Caco-2 (cell line): ENCODE data around the gene LSMEM2. TPM values are rescaled to one million over a fixed set of nuclear protein-coding genes. Genes with fewer than 3 reads are reported as not detected.

Experiments
- BruUV-seq: library from RNA; stranded (reverse); fragments of 400-500 nt; replicated peaks from 2 replicates; lab custom pipeline; 2021; lab: Mats Ljungman, UMichigan
- CTCF ChIA-PET: fragments of 300-600 bp; sonication (Branson Sonifier 250); formaldehyde crosslinking; loops from one replicate; lab custom pipeline; 2022; ENCODE audit warnings: antibody characterized with exemption; lab: Charles Lee
- POLR2A ChIA-PET: fragments of 300-600 bp; sonication (Branson Sonifier 250); formaldehyde crosslinking; loops from one replicate; lab custom pipeline; 2022; ENCODE audit warnings: antibody characterized with exemption; lab: Charles Lee
- DNase-seq, 2 experiments: peaks; one replicate each; pipeline versions ENCODE4 v3.0.0 to v3.0.0-alpha.2; 2020 to 2022
- H3K27me3 ChIP-seq: replicated peaks from 2 replicates; pipeline ENCODE4 v1.6.0; 2011; ENCODE audit warnings: low read length; ENCODE audit not compliant: control insufficient read depth, insufficient read depth
- H3K36me3 ChIP-seq: 2 replicates; pipeline ENCODE4 v1.5.1; 2011; ENCODE audit warnings: low read length; ENCODE audit not compliant: control insufficient read depth, insufficient read depth
- H3K4me1 ChIP-seq: fragments of 250-450 bp; sonication (Bioruptor Pico); 2 replicates; pipeline ENCODE4 v1.5.1; 2020; ENCODE audit warnings: mild to moderate bottlenecking
- H3K4me3 ChIP-seq: 2 replicates; pipeline ENCODE4 v1.5.1; 2011; ENCODE audit warnings: low read depth, mild to moderate bottlenecking, control low read depth, low read length
- H3K9me3 ChIP-seq: fragments of 250-450 bp; sonication (Bioruptor Pico); 2 replicates; pipeline ENCODE4 v1.5.1; 2020; ENCODE audit warnings: mild to moderate bottlenecking, moderate library complexity
- H3K27ac Mint-ChIP-seq: one replicate; pipeline ENCODE4 v1.8.0; 2022; ENCODE audit warnings: mixed read lengths; ENCODE audit not compliant: unreplicated experiment
- H3K27me3 Mint-ChIP-seq: one replicate; pipeline ENCODE4 v1.8.0; 2022; ENCODE audit warnings: mixed read lengths; ENCODE audit not compliant: insufficient read depth, unreplicated experiment
- H3K36me3 Mint-ChIP-seq: one replicate; pipeline ENCODE4 v1.8.0; 2022; ENCODE audit warnings: mild to moderate bottlenecking, mixed read lengths; ENCODE audit not compliant: insufficient read depth, unreplicated experiment
- H3K4me1 Mint-ChIP-seq: one replicate; pipeline ENCODE4 v1.8.0; 2022; ENCODE audit warnings: low read depth, mixed read lengths; ENCODE audit not compliant: unreplicated experiment
- H3K4me3 Mint-ChIP-seq: one replicate; pipeline ENCODE4 v1.8.0; 2022; ENCODE audit warnings: mild to moderate bottlenecking, moderate library complexity, mixed read lengths; ENCODE audit not compliant: unreplicated experiment
- H3K9me3 Mint-ChIP-seq: one replicate; pipeline ENCODE4 v1.8.0; 2022; ENCODE audit warnings: mixed read lengths; ENCODE audit not compliant: unreplicated experiment
- CTCF ChIP-seq, 2 experiments: fragments of 200-600 bp in 1 of 2; IDR thresholded peaks; 1 replicate in 1 of 2; 2 replicates in 1 of 2; pipeline versions ENCODE4 v1.5.1 to v1.8.0; 2011 to 2022; ENCODE audit warnings: antibody characterized with exemption in 1 of 2, control low read depth in 1 of 2, inconsistent platforms in 1 of 2, low read depth in 1 of 2, low read length in 1 of 2, mild to moderate bottlenecking in 1 of 2, moderate library complexity in 1 of 2; ENCODE audit not compliant: insufficient read depth in 1 of 2, severe bottlenecking in 1 of 2, unreplicated experiment in 1 of 2
- intact Hi-C: fragments of 100-400 bp; cut with micrococcal nuclease; formaldehyde crosslinking; loops from one replicate; pipeline ENCODE4 v1.10.0; 2022; ENCODE audit not compliant: unreplicated experiment
- total RNA-seq: library from RNA; stranded (reverse); gene quantifications from 2 replicates; pipeline ENCODE4 v1.2.3, GENCODE V29; 2022

Gene LSMEM2
- total RNA-seq, 1 experiment from 2014 or later: not detected

GRCh38 chr3:50334339-50335075, 55.6 kb downstream of the LSMEM2 start:
- Mint-ChIP-seq H3K4me1 (peaks cover 11% of the 10 kb centered on the region), H3K4me3 (peak overlapping the region; percentile 22), H3K9me3 (no peaks in the 10 kb centered on the region), H3K27ac (no peak overlapping the region), H3K27me3 (no peaks in the 10 kb centered on the region), H3K36me3 (peaks cover 71% of the 10 kb centered on the region)
- no peaks in the 10 kb centered on the region for H3K9me3 ChIP-seq
- no peaks in the 10 kb centered on the region for H3K27me3 ChIP-seq
- no TSS peak for BruUV-seq
- intact Hi-C loops: no loop called here
- POLR2A ChIA-PET: no interaction called here
- no peak overlapping the region for H3K4me3 ChIP-seq
- H3K4me1 ChIP-seq: peaks cover 16% of the 10 kb centered on the region
- CTCF ChIA-PET: no interaction called here
- H3K36me3 ChIP-seq: peaks cover 6% of the 10 kb centered on the region
- DNase-seq: no peak
- TF ChIP-seq CTCF (IDR thresholded peaks at IDR 0.05; ENCODE audit: insufficient read depth in 1 of 2, low read depth in 1 of 2, low read length in 1 of 2, severe bottlenecking in 1 of 2, unreplicated experiment in 1 of 2): no peak

GRCh38 chr3:50336452-50337174, 57.7 kb downstream of the LSMEM2 start:
- peak overlapping the region; percentile 95 for H3K27ac Mint-ChIP-seq
- ChIA-PET CTCF (interaction anchor here (0.6 to 2.4 kb wide), 16 partner anchors 8 to 206 kb away, joined by 3 to 27 read pairs (median 4); partner anchors contain the start of genes CYB561D2, GNAI2, HYAL1 and HYAL3), POLR2A (interaction anchor here (0.6 to 2.7 kb wide), 23 partner anchors 9 to 1376 kb away, joined by 3 to 57 read pairs (median 4); partner anchors contain the start of genes C3orf18, CISH, CYB561D2 and GNAI2)
- no peak for TF ChIP-seq CTCF (IDR thresholded peaks at IDR 0.05; ENCODE audit: insufficient read depth in 1 of 2, low read depth in 1 of 2, low read length in 1 of 2, severe bottlenecking in 1 of 2, unreplicated experiment in 1 of 2)
- H3K4me1 Mint-ChIP-seq: peaks cover 11% of the 10 kb centered on the region
- H3K9me3 Mint-ChIP-seq: no peaks in the 10 kb centered on the region
- Histone ChIP-seq H3K36me3 (0 out of 2 replicates have a peak, but pooled peaks cover 3% of the 10 kb centered on the region), H3K27me3 (no peaks in the 10 kb centered on the region), H3K4me3 (peak overlapping the region; percentile 63), H3K9me3 (no peaks in the 10 kb centered on the region), H3K4me1 (peaks cover 16% of the 10 kb centered on the region)
- peak overlapping the region; percentile 94 for H3K4me3 Mint-ChIP-seq
- no peaks in the 10 kb centered on the region for H3K27me3 Mint-ChIP-seq
- no peak for DNase-seq
- intact Hi-C loops: loop anchor here (1.0 kb wide), 1 partner anchor 8 kb away; the partner anchor contains the start of gene TUSC2
- peaks cover 57% of the 10 kb centered on the region for H3K36me3 Mint-ChIP-seq
- BruUV-seq: TSS peak; percentile 68
